ENCODE measurements around the gene DNER.
"Not testable (repeated sequence)": the region's sequence is repeated elsewhere in the genome, so short reads cannot be mapped to it uniquely, and the experiment has no call there.

The DNER gene

DNA sequence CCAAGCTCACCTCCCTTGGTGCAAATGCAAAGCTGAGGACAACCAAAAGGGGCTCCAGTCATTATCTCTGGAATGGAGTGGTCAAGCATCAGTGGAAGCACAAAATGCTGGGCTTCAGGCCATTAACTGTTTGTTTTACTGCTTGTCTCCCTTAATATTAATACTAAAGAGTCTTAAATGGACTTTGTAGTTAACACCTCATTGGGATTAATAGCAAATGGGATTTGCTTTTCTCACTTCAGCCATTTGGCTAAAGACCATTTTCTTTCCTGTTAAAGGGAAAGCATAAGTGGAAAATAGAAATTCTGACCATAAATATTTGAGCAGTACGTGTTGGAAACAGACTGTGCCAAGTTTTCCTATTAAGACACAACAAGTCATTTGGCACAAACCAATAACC lies 154.4 kb downstream of the DNER start:
- DNase-seq, result no peak

DNA sequence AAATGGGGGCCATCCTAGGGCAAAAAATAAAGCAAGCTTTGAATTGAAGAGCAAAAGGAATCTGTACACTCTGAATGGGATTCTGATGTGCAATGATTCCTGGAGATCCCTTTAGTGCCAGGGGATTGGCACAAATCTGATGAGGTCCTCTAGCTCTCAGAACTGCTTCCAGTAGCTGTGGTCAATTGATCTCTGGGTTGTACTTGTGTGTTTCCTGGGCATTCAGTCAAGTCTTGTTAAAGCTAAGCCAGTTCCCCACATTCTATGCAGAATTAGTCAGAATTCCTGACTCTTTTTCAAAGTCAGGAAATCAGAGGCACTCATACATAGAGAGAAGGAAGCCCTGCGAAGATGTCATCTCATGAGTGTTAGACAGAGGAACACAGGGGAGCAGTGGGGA lies 161.3 kb downstream of the DNER start:
- no peak for DNase-seq

DNA sequence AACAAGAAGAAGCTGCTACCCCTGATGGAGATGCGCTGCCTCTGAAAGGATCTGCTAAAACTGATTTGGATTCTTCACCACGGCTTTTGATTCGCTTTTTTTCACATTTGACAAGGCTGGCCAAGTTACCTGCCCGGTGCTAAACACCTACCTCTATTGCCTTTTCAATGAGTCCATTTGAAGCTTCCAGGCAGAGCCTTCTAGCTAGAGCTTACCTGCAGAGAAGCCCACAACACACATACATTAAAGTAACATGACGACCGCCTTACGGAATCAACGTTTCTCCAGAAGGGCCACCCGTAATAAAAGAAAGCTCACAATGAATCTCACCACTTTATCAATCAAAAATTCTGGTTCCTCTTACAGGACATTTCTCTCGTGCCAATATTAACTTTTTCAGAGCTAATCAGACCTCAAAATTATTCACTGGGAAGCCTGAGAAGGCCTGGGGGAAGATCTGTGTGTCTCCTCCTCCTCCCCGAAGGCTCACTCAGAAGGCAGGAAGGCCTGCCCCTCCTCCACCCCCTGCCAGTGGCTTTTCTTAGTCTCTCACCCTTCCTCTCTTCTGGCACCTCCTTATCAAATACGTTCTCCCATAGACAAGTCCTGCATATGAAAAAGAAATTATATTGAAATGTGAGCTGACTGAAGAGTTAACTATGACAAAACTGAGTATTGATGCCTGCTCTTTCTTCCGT lies 171.0 kb downstream of the DNER start:
- no peak for DNase-seq

DNA sequence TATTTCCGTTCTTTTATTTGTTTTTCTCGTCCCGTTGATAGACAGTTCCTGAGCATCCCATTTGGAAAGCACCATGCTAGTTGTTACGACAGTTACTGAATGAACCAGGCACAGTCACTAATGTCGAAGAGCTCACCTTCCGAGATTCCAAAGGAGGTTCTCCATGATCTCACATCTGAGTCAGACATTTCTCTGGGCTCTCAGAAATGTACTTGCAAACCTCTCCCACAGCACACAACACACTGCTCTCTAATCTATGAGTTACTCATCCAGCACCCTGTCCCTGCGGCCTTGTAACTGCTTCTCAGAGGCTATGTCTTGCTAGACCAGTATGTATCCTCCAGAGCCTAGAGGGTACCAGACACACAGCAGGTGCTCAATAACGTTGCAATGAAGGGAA lies 174.7 kb downstream of the DNER start:
- no peak for DNase-seq

DNA sequence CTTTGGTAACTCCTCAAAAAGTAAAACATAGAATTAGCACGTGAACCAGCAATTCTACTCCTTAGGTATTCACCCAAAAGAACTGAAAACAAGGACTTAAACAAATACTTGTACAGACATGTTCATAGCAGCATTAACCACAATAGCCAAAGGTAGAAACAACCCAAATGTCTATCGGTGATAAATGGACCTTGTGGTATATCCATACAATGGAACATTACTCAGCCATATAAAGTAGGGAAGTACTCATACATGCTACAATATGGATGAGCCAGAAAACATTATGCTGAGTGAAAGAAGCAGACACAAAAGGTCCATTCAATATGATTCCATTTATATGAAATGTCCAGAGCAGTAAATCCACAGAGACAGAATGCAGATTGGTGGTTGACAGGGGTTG lies 182.8 kb downstream of the DNER start:
- DNase-seq, result no peak

DNA sequence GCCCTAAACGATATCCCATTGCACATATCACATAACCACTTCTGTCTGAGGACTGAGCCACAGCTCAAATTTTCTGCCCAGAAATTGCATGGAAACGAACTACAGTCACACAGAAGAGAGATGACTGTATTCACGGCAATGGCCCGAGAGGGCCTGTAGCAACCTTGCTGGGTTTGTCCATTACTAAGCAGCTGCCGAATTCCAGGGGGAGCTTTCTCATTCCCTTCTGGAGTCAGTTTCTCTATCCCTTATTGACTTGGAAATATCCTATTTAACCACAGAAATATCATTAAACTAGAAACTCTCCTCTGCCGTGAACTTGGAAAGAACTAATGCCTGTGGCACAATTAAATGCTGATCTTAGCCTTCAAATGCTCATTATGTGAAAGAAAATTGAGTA lies 183.9 kb downstream of the DNER start:
- no peak for DNase-seq

DNA sequence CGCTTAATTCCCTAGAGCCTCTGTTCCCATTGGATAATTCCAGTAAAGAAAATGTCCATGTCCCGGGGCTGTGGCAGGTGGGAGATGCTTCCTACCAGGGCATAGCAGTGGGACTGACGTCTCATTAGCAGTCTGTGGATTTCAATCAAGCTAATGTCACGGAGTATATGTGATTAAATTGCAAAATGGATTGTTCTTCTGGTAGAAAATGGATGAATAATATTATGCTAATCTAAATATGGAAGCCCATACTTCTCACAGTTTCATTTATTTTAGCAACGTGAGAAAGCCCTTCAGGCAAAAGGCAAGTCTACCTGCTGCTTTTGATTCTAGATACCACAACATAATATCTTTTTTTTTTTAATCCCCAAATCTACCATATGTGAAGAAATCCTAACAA lies 185.5 kb downstream of the DNER start:
- DNase-seq, result no peak

DNA sequence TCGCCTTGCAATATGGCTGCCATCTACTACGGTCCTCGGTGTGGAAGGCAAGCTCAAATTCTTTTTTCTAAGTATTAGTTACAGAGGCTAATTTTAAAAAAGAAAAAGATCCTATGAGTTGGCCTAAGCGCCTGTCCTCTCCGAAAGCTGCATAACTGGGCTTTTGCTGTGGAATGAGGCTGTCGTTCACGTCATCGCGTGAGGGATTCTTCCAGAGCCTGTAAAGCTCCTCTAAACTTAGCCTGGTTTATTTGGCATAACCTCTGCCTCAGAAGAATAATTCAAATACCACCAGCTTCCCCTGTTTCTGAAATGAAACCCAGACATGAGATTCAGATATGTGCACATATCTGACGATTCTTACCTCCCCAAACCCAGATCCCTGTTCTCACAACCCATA lies 187.4 kb downstream of the DNER start:
- no peak for DNase-seq

DNA sequence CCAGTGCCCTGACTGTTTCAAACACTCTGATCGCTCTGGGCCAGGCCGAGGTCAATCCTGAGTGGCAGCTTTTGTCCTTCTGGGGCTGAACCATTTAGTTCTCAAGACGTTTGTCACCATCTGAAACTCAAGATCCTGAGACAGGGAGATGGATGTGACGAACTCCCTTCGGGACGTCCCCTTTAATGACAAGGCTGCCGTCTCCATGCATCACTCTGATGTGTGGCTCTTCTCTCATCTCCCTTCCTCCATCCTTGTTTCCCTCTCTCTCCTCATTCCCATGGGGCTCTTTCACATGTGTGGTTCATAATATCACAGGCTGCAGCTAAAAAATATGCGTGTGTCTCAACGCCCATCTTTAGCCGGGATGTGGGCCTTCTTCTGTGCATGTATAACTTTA lies 189.6 kb downstream of the DNER start:
- DNase-seq, result no peak

DNA sequence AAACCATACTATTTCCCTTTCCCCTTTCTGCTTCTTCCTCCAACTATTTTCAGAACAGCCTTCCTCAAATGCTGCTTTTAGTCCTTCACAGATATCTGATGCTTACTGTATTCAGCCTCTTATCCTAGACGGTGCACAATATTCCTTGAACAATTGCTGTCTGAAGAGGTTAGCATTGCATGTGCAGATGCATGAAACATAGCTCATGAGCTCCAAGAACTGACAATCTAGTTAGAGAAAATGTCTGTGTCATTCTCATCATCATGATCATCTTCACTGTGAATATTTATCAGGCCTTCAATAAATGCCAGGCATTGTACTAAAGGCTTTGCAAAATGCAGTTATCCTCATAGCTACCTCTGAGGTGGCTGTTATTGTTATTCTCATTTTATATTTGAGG lies 190.7 kb downstream of the DNER start:
- no peak for DNase-seq

DNA sequence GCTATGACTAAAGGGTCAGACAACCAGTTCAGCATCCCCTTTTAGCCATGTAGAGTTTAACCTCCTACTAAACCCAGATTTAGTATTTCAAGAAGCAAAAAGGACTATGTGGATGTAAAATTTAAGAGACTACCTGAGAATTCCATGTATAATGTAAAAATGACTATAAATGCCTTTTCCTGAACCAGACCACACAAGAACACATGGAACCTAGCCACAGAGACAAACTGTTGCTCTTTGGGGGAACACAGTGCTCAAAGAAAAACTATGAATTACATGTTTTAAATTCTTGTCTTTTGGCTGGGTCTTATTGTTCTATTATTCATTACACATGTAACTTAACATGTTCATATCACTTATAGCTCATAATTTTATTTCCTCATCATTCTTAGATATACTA lies 192.8 kb downstream of the DNER start:
- DNase-seq, result no peak

DNA sequence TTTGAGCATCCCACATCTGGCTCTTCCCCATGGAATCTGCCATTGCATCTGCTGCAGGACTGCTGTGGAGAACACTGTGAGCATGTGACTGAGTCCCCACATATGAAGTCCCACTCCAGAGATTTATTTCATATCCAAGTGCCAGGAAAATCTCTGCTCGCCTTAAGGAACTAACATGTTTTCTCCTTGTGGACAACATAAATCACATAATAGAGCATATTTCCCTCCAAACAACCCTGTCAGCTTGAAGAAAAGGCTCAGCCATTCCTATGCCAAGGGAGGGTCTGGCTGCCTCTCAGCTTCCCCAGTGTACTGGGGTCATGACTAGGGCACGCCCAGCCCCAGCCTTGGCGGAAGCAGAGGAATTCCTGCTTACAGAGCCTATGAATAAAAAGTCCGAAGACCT lies 193.7 kb downstream of the DNER start:
- DNase-seq, result no peak

DNA sequence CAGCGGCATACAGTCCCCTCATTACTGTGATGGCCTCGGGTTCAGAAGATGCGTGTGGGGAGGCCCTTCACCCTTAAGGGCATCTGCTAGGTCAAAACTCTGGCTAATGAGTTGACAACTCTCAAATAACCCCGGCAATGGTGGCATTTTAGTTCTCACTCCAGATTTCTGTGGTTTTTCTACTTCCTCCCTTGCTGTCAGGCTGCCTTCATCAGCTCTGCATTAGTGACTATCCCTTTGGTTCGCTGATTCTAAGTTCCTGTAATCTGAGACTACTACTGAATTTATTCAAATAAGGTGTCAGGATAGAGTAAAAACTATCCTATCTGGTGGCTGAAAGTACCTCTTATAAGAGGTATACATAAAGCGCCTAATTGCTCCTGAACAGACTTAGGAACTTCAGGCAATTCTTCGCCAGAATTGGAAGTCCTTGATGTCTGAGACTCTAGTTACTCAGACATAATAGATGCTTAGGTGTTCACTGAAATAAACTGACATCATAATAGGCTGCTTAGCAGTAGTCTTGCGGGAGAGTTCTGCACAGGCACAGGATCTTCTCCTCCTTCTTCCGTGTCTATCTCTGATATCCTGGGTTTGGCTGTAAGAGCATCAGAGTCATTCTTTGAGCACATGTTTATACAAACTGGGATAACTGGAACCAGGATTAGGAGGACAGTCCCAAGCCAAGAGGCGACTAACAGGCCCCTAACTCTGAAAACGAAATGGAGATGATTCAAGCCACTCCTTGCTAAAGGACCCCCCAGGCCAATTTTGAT lies 194.5 kb downstream of the DNER start:
- DNase-seq, result no peak

DNA sequence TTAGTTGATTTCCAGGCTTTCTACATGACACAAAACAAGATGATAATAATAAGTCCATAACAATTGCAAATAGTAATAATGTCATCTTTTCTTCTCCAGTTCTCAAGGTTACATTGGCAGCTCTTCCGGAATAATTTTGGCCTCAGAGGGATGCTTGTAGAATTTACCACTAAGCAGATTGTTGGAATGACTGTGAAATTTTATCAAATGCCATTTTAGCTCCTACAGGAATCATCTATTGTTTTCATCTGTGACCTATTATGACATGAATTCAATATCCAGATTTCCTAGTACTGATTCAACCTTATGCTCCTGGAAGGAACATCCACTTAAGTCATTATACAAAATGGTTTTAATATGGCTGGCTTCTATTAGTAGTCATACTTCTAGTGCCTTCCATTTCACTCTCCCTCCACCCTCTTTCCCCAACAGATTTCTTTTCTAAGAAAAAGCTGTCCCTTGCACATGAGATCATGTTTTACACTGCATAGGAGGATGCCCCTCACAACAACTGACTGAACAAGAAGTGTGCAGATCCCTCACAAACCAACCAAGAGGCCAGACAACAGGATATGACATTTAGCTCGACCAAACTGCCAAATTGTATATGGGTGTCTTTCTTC lies 200.0 kb downstream of the DNER start:
- no peak for DNase-seq

DNA sequence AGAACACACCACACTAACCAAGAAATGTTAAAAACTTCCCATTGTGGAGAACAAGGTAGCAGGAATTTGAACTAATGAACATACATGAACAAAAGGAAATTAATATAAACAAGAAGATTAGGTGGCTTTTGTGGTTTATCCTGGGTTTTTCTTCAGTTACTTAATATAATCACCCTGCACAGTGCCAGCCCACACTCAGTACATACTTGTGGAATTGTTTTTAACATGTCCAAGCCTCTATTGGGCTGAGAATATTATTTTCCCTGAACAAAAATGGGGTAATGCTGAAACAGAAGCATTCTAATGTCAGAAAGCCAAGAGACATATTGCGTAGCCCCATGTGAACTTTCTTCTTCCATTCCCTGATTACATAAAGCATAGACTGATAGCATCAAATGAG lies 202.8 kb downstream of the DNER start:
- no peak for DNase-seq

DNA sequence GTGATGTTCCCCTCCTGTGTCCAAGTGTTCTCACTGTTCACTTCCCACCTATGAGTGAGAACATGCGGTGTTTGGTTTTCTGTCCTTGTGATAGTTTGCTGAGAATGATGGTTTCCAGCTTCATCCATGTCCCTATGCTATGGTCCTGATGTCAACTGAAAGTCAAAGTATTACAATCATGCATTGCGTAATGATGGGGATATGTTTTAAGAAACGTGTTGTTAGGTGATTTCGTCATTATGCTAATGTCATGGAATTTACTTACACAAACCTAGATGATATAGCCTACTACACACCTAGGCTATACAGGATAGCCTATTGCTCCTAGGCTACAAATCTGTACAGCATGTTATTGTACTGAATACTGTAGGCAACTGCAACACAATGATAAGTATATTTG lies 207.7 kb downstream of the DNER start:
- DNase-seq, result not testable (repeated sequence)

DNA sequence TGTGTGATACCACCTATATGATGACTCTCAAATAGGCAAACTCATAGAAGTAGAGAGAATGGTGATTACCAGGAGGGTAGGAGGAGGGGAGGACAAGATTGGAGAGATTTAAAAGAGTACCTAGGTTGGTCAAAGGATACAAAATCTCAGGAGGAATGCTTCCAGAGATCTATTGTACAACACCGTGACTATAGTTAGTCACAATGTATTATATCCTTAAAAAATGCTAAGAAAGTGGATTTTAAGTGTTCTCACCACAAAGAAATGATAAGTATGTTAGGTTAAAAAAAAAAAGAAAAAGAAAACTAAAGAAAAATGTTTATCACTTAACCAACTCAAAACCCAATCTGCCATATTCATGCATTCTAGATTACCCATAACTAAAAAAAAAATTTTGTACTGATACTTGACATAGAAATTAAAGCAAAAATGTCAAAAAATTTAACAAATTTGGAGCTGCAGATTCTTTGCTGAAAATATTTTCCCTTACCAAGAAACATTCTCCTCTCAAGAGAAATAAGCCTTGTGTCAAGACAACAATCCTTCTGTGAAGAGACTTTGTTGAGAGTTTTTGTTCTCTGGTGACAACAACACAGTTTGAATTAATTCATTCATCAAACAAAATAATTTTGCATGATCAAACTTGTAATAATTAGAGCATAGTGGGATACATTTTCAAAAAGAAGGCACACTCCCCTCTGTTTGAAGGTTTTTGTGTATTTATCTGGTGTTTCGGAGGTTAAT lies 213.1 kb downstream of the DNER start:
- no peak for DNase-seq

DNA sequence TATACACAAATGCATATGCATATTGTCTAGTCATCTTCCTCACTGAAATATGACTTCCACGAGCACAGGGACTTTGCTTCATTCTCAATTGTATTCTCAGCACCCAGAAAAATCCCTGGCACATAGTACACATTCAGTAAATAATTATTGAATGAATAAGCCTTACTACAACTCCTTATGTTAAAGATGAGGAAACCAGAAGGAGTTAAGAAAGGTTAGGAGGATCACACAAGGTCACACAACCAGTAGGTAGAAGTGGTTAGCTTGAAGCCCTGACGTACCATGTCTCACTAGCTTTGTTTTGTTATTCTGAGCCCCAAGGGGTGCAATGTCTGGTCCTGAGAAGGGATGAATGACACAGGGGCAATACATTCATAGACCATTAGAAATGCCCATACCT lies 222.3 kb downstream of the DNER start:
- DNase-seq, result no peak

DNA sequence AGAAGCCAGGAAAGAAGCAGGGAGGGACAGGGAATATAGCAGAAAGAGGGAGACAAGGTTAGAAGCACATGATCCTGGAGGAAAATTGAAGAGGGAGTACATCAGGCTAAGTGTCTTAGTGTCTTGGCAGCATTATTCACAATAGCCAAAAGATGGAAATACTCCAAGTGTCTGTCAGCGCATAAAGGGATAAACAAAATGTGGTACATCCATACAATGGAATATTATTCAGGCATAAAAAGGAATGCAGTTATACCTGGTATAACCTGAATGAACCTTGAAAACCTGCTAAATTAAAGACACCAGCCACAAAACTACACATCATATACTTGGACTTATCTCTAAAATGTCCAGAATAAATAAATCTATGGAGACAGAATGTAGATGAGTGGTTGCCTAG lies 224.2 kb downstream of the DNER start:
- no peak for DNase-seq

DNA sequence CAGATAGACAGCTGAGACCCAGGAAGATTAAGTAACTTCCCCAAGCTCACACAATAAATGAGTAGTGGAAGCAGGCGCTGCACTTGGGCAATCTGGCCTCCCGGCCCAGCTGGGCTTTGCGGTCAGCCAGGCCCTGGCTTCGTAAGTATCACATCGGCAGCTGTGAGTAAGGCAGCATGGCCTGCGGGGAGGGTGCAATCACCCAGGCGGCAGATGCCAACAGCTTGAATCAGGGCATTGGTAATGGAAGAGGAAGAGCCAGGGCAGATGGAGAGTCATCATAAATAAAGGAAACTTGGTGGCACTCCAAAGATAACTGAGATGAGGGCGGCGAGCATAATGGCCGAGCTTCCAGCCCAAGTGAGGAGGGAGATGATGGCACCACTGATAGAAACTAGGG lies 225.3 kb downstream of the DNER start:
- no peak for DNase-seq

DNA sequence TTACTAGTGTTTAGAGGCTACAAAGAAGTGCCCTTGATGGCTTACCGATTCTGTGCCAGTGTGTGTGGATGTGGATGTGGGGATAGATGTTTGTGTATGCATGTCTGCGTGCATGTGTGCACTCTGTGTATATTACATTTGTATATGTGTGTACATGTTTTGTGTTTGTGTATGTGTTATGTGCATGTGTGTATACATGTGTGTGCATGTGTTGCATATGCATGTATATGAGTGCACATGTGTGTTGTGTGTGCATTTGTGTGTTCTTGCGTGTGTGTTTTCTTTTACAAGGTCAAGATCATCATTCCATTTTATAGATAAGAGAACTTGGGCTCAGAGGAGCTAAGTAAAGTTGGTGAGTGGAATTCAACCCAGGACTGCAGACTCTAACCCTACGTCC lies 226.1 kb downstream of the DNER start:
- DNase-seq, result no peak

DNA sequence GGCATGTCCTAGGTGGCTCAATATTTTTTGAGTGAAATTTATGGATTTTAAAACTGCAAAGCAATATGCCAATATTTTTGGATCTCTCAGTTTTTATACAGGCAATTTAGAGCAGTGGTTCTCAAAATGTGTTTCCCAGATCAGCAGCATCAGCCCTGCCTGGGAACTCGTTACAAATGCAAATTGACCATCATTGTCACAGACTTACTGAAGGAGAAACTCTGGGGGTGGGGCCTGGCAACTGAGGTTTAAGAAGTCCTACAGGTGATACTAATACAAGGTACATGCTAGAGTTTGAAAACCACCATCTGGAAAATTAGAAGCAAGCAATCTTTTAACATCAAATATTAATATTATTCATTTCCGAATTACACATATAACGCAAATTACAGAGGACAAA lies 227.7 kb downstream of the DNER start:
- DNase-seq, result no peak

DNA sequence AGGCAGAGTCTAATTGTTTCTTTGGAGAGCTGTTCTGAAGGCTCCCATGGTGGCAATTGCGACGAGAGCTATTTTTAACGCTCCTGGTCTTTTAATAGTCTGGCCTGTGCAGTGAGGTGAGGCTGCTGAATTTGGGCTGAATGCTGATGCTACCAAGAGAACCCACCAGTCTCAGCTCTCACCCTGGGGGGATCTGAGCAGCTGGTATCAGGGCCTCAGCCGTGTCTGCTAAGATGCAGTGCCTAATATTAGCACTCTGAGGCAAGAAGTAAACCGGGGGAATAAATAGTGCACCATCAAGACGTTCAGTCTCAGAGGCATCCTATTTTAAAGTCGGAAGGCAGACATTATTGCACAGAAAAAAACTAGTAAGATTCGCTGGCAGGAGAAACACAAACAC lies 228.5 kb downstream of the DNER start:
- no peak for DNase-seq

Measured in CD4-positive, alpha-beta T cell treated with Interleukin-6 for 4 hours (primary cell).